Fibroblast of gingiva (primary cell): Measurements from ENCODE around the gene C16orf95.
"Not testable (repeated sequence)": the region's sequence is repeated elsewhere in the genome, so short reads cannot be mapped to it uniquely, and the experiment has no call there.

Source experiments
- DNase-seq: peaks from one replicate; pipeline ENCODE4 v3.0.0-alpha.2; 2011; ENCODE audit warnings: low read depth

The C16orf95 gene

GRCh38 chr16:87286839-87287626, 30.2 kb downstream of the C16orf95 start:
- no peak for DNase-seq

GRCh38 chr16:87284183-87284582, 33.0 kb downstream of the C16orf95 start:
- no peak for DNase-seq

GRCh38 chr16:87279094-87279658, 38.0 kb downstream of the C16orf95 start:
- no peak for DNase-seq

GRCh38 chr16:87278191-87279093, 38.8 kb downstream of the C16orf95 start:
- peak; percentile 73 for DNase-seq

- no peak for DNase-seq
These were observed 40.3 kb downstream of the C16orf95 start for GRCh38 chr16:87276924-87277323.

- no peak for DNase-seq
These were observed 41.0 kb downstream of the C16orf95 start for GRCh38 chr16:87276091-87276701.

- no peak for DNase-seq
These were observed 42.4 kb downstream of the C16orf95 start for GRCh38 chr16:87274794-87275193.

GRCh38 chr16:87273471-87274030, 43.6 kb downstream of the C16orf95 start:
- no peak for DNase-seq

- no peak for DNase-seq
These were observed 45.9 kb downstream of the C16orf95 start for GRCh38 chr16:87271256-87271655.

- DNase-seq: no peak
These were observed 49.6 kb downstream of the C16orf95 start for GRCh38 chr16:87267566-87267965.

GRCh38 chr16:87266846-87267245, 50.3 kb downstream of the C16orf95 start:
- no peak for DNase-seq

- DNase-seq: no peak
These were observed 51.9 kb downstream of the C16orf95 start for GRCh38 chr16:87265261-87265660.

- no peak for DNase-seq
These were observed 52.6 kb downstream of the C16orf95 start for GRCh38 chr16:87264634-87265033.

- DNase-seq: no peak
These were observed 53.7 kb downstream of the C16orf95 start for GRCh38 chr16:87263418-87264052.

- no peak for DNase-seq
These were observed 57.8 kb downstream of the C16orf95 start for GRCh38 chr16:87259431-87259830.

- not testable (repeated sequence) for DNase-seq
These were observed 58.5 kb downstream of the C16orf95 start for GRCh38 chr16:87258653-87259052.

GRCh38 chr16:87255866-87256265, 61.3 kb downstream of the C16orf95 start:
- DNase-seq: no peak

GRCh38 chr16:87254734-87255133, 62.5 kb downstream of the C16orf95 start:
- no peak for DNase-seq

GRCh38 chr16:87254296-87254695, 62.9 kb downstream of the C16orf95 start:
- no peak for DNase-seq

GRCh38 chr16:87253536-87253935, 63.7 kb downstream of the C16orf95 start:
- DNase-seq: no peak
